ENCODE measurements around the gene TEX48. TPM values are rescaled to one million over a fixed set of nuclear protein-coding genes. Genes with fewer than 3 reads are reported as not detected.

Gene TEX48
- total and polyA plus RNA-seq, 5 donors from 2014 or later, result not detected

DNA sequence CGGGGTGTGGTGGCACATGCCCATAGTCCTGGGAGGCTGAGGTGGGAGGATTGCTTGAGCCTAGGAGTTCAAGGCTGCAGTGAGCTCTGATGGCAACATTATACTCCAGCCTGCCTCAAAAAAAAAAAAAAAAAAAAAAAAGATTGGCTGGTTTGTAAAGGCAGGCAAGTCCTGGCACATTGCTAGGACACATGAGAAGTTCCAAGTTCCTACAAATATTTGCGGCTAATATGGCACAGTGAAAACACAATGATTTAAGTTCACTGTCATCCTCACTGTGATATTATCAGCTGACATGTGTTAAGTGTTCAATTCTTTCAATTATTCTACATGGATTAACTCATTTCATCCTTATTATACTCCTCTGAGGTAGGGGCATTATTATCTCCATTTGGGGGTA is 50.8 kb downstream of the TEX48 start:
- peaks cover 0 to 1% (median 0%) of the 10 kb centered on the region in 7 donors for H3K9me3 Mint-ChIP-seq
- DNase-seq (no peak), ATAC-seq (ENCODE audit: low read depth in 2 of 2) (no peak)
- peak overlapping the region; percentile 44 to 64 (median 62) for H3K27ac Mint-ChIP-seq
- no peaks in the 10 kb centered on the region for H3K27me3 Mint-ChIP-seq
- no peaks in the 10 kb centered on the region for H3K9me3 ChIP-seq (ENCODE audit: control insufficient read depth in 2 of 2, low read length in 2 of 2)
- H3K4me1 ChIP-seq (ENCODE audit: control insufficient read depth, insufficient read depth, low read length, poor library complexity, severe bottlenecking), result no peaks in the 10 kb centered on the region
- peaks cover 70% of the 10 kb centered on the region for H3K36me3 ChIP-seq (ENCODE audit: control insufficient read depth, insufficient read depth, low read length)
- H3K36me3 Mint-ChIP-seq, result peaks cover 42% of the 10 kb centered on the region
- H3K4me1 Mint-ChIP-seq, result peaks cover 0 to 4% (median under 1%) of the 10 kb centered on the region in 4 donors
- H3K4me3 Mint-ChIP-seq, result no peak overlapping the region
- no peaks in the 10 kb centered on the region for H3K27me3 ChIP-seq (ENCODE audit: control insufficient read depth, insufficient read depth, low read length)
- no peak overlapping the region for H3K27ac ChIP-seq (ENCODE audit: insufficient read depth, low read length, poor library complexity, severe bottlenecking)
- no peak overlapping the region for H3K4me3 ChIP-seq (ENCODE audit: low read depth, low read length)

GRCh38 chr9:114629563-114630090 is 52.4 kb downstream of the TEX48 start:
- Histone ChIP-seq H3K36me3 (ENCODE audit: control insufficient read depth, insufficient read depth, low read length) (peaks cover 70% of the 10 kb centered on the region), H3K27ac (ENCODE audit: insufficient read depth, low read length, poor library complexity, severe bottlenecking) (no peak overlapping the region)

DNA sequence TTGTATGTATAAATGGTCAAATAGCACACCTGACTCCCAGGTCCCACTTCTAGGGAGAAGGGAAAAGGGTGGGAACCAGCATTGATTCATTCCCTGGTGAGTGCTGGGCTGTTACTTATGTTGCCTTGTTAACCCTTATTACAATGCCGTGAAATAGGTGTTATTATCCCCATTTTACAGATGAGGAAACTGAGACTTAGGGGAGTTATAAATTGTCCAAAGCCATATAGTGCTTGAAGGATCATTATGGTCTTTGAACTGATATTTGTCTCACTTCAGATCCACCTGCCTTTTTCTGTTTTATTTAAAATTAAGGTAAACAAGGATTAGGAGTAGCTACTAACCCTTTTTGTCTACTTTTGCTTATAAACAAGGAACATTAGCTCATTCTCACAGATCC is 54.4 kb downstream of the TEX48 start:
- Mint-ChIP-seq H3K36me3 (peaks cover 42% of the 10 kb centered on the region), H3K27ac (no peak overlapping the region), H3K4me1 (peaks cover 0 to 5% (median 2%) of the 10 kb centered on the region in 4 donors), H3K27me3 (no peaks in the 10 kb centered on the region), H3K4me3 (no peak overlapping the region), H3K9me3 (peaks cover 0 to 1% (median 0%) of the 10 kb centered on the region in 7 donors)
- ATAC-seq (ENCODE audit: low read depth in 2 of 2), result no peak
- no peak for DNase-seq
- Histone ChIP-seq H3K27me3 (ENCODE audit: control insufficient read depth, insufficient read depth, low read length) (no peaks in the 10 kb centered on the region), H3K4me1 (ENCODE audit: control insufficient read depth, insufficient read depth, low read length, poor library complexity, severe bottlenecking) (no peaks in the 10 kb centered on the region), H3K4me3 (ENCODE audit: low read depth, low read length) (no peak overlapping the region), H3K27ac (ENCODE audit: insufficient read depth, low read length, poor library complexity, severe bottlenecking) (no peak overlapping the region), H3K36me3 (ENCODE audit: control insufficient read depth, insufficient read depth, low read length) (peaks cover 60% of the 10 kb centered on the region), H3K9me3 (ENCODE audit: control insufficient read depth in 2 of 2, low read length in 2 of 2) (no peaks in the 10 kb centered on the region)

More at GRCh38 chr9:114629563-114630090, 52.4 kb downstream of the TEX48 start:
- Histone ChIP-seq H3K4me3 (ENCODE audit: low read depth, low read length) (no peak overlapping the region), H3K4me1 (ENCODE audit: control insufficient read depth, insufficient read depth, low read length, poor library complexity, severe bottlenecking) (no peaks in the 10 kb centered on the region), H3K27me3 (ENCODE audit: control insufficient read depth, insufficient read depth, low read length) (no peaks in the 10 kb centered on the region), H3K9me3 (ENCODE audit: control insufficient read depth in 2 of 2, low read length in 2 of 2) (no peaks in the 10 kb centered on the region)
- H3K27me3 Mint-ChIP-seq, result no peaks in the 10 kb centered on the region
- H3K27ac Mint-ChIP-seq, result peak overlapping the region in 2 of 3 donors; percentile 20 to 79
- DNase-seq (no peak), ATAC-seq (ENCODE audit: low read depth in 2 of 2) (no peak)
- no peak overlapping the region for H3K4me3 Mint-ChIP-seq
- H3K4me1 Mint-ChIP-seq, result peaks cover 0 to 4% (median 0%) of the 10 kb centered on the region in 4 donors
- peaks cover 0 to 1% (median 0%) of the 10 kb centered on the region in 7 donors for H3K9me3 Mint-ChIP-seq
- H3K36me3 Mint-ChIP-seq, result peaks cover 42% of the 10 kb centered on the region

GRCh38 chr9:114626415-114627020 is 55.5 kb downstream of the TEX48 start:
- no peak overlapping the region for H3K27ac Mint-ChIP-seq
- H3K36me3 ChIP-seq (ENCODE audit: control insufficient read depth, insufficient read depth, low read length), result peaks cover 50% of the 10 kb centered on the region
- H3K4me1 ChIP-seq (ENCODE audit: control insufficient read depth, insufficient read depth, low read length, poor library complexity, severe bottlenecking), result no peaks in the 10 kb centered on the region
- peaks cover 2 to 10% (median 5%) of the 10 kb centered on the region in 4 donors for H3K4me1 Mint-ChIP-seq
- no peaks in the 10 kb centered on the region for H3K9me3 ChIP-seq (ENCODE audit: control insufficient read depth in 2 of 2, low read length in 2 of 2)
- no peak for ATAC-seq (ENCODE audit: low read depth in 2 of 2)
- H3K4me3 ChIP-seq (ENCODE audit: low read depth, low read length), result no peak overlapping the region
- H3K27me3 Mint-ChIP-seq, result no peaks in the 10 kb centered on the region
- H3K36me3 Mint-ChIP-seq, result peaks cover 44% of the 10 kb centered on the region
- H3K9me3 Mint-ChIP-seq, result peaks cover 0 to 1% (median 0%) of the 10 kb centered on the region in 7 donors
- no peak overlapping the region for H3K27ac ChIP-seq (ENCODE audit: insufficient read depth, low read length, poor library complexity, severe bottlenecking)
- no peaks in the 10 kb centered on the region for H3K27me3 ChIP-seq (ENCODE audit: control insufficient read depth, insufficient read depth, low read length)
- DNase-seq, result no peak
- H3K4me3 Mint-ChIP-seq, result no peak overlapping the region

GRCh38 chr9:114624677-114625076 is 57.3 kb downstream of the TEX48 start:
- ATAC-seq (ENCODE audit: low read depth in 2 of 2) (no peak), DNase-seq (no peak)
- Mint-ChIP-seq H3K4me1 (peaks cover 5 to 12% (median 8%) of the 10 kb centered on the region in 4 donors), H3K27ac (peak overlapping the region in 2 of 3 donors; percentile 43 to 68), H3K27me3 (no peaks in the 10 kb centered on the region), H3K36me3 (peaks cover 41% of the 10 kb centered on the region), H3K9me3 (peaks cover 0 to 1% (median 0%) of the 10 kb centered on the region in 7 donors), H3K4me3 (no peak overlapping the region)
- no peaks in the 10 kb centered on the region for H3K4me1 ChIP-seq (ENCODE audit: control insufficient read depth, insufficient read depth, low read length, poor library complexity, severe bottlenecking)
- no peak overlapping the region for H3K4me3 ChIP-seq (ENCODE audit: low read depth, low read length)
- no peaks in the 10 kb centered on the region for H3K9me3 ChIP-seq (ENCODE audit: control insufficient read depth in 2 of 2, low read length in 2 of 2)
- H3K27me3 ChIP-seq (ENCODE audit: control insufficient read depth, insufficient read depth, low read length), result no peaks in the 10 kb centered on the region
- H3K27ac ChIP-seq (ENCODE audit: insufficient read depth, low read length, poor library complexity, severe bottlenecking), result no peak overlapping the region
- peaks cover 34% of the 10 kb centered on the region for H3K36me3 ChIP-seq (ENCODE audit: control insufficient read depth, insufficient read depth, low read length)

GRCh38 chr9:114621975-114622609 is 59.9 kb downstream of the TEX48 start:
- H3K27me3 Mint-ChIP-seq, result no peaks in the 10 kb centered on the region
- Histone ChIP-seq H3K27ac (ENCODE audit: insufficient read depth, low read length, poor library complexity, severe bottlenecking) (no peak overlapping the region), H3K9me3 (ENCODE audit: control insufficient read depth in 2 of 2, low read length in 2 of 2) (no peaks in the 10 kb centered on the region), H3K4me1 (ENCODE audit: control insufficient read depth, insufficient read depth, low read length, poor library complexity, severe bottlenecking) (peaks cover 2% of the 10 kb centered on the region), H3K4me3 (ENCODE audit: low read depth, low read length) (no peak overlapping the region), H3K36me3 (ENCODE audit: control insufficient read depth, insufficient read depth, low read length) (peaks cover 18% of the 10 kb centered on the region), H3K27me3 (ENCODE audit: control insufficient read depth, insufficient read depth, low read length) (no peaks in the 10 kb centered on the region)
- ATAC-seq (ENCODE audit: low read depth in 2 of 2) (no peak), DNase-seq (no peak)
- H3K27ac Mint-ChIP-seq, result peak overlapping the region; percentile 41 to 67 (median 54)
- no peak overlapping the region for H3K4me3 Mint-ChIP-seq
- no peaks in the 10 kb centered on the region for H3K9me3 Mint-ChIP-seq
- peaks cover 39% of the 10 kb centered on the region for H3K36me3 Mint-ChIP-seq
- peaks cover 7 to 20% (median 13%) of the 10 kb centered on the region in 4 donors for H3K4me1 Mint-ChIP-seq

DNA sequence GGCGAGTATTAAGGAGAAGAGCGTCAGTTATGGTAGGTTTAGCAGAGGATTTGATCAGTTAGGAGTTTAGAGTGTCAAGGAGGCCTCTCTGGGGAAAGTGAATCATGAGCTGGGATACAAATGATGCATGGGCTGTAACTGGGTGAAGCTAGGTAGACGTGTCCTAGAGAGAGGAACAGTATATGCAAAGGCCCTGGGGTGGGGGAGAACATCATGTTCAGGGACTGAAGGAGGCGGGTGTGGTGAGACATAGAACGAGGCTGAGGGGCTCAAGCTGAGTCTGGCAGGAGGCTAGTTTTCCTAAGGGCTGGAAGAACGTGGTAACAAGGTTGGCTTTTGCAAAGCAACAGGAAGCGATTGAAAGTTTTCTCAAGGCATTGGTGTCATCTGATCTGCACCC is 60.4 kb downstream of the TEX48 start:
- H3K9me3 Mint-ChIP-seq, result no peaks in the 10 kb centered on the region
- Histone ChIP-seq H3K27ac (ENCODE audit: insufficient read depth, low read length, poor library complexity, severe bottlenecking) (no peak overlapping the region), H3K36me3 (ENCODE audit: control insufficient read depth, insufficient read depth, low read length) (peaks cover 16% of the 10 kb centered on the region), H3K4me1 (ENCODE audit: control insufficient read depth, insufficient read depth, low read length, poor library complexity, severe bottlenecking) (peaks cover 7% of the 10 kb centered on the region), H3K9me3 (ENCODE audit: control insufficient read depth in 2 of 2, low read length in 2 of 2) (no peaks in the 10 kb centered on the region), H3K27me3 (ENCODE audit: control insufficient read depth, insufficient read depth, low read length) (no peaks in the 10 kb centered on the region), H3K4me3 (ENCODE audit: low read depth, low read length) (no peak overlapping the region)
- peak overlapping the region in 1 of 3 donors; percentile 52 for H3K27ac Mint-ChIP-seq
- peaks cover 36% of the 10 kb centered on the region for H3K36me3 Mint-ChIP-seq
- H3K27me3 Mint-ChIP-seq, result no peaks in the 10 kb centered on the region
- no peak for DNase-seq
- H3K4me3 Mint-ChIP-seq, result no peak overlapping the region
- H3K4me1 Mint-ChIP-seq, result peaks cover 7 to 23% (median 17%) of the 10 kb centered on the region in 4 donors
- no peak for ATAC-seq (ENCODE audit: low read depth in 2 of 2)

Measured in CD4-positive, CD25-positive, alpha-beta regulatory T cell (primary cell).